Heart left ventricle (tissue), 16 donors: ENCODE measurements around the gene UBE2U. TPM values are rescaled to one million over a fixed set of nuclear protein-coding genes. Genes with fewer than 3 reads are reported as not detected.

ENCODE experiments used
- ATAC-seq, 4 donors: fragments of 200-7000 bp; cut with Tn5 transposase; one replicate each; pipeline ENCODE4 v1.9.1; 2020 to 2022; ENCODE audit warnings: moderate library complexity in 4 of 4, mild to moderate bottlenecking in 3 of 4, moderate number of reproducible peaks in 1 of 4
- DNase-seq, 5 donors: peaks; one replicate each; pipeline ENCODE4 v3.0.0-alpha.2; 2020
- H3K27ac ChIP-seq, 12 donors: fragments of 200-600 bp; sonication (generic) in 4 of 12; one replicate each; pipeline versions ENCODE4 v1.5.0 to v1.8.0; 2016 to 2022; ENCODE audit warnings: mild to moderate bottlenecking in 2 of 12
- H3K27me3 ChIP-seq, 9 donors: fragments of 200-600 bp; sonication (generic) in 2 of 9; one replicate each; pipeline versions ENCODE4 v1.5.1 to v1.8.0; 2016 to 2022; ENCODE audit warnings: mild to moderate bottlenecking in 3 of 9
- H3K36me3 ChIP-seq, 9 donors: fragments of 200-600 bp; sonication (generic) in 2 of 9; one replicate each; pipeline versions ENCODE4 v1.5.0 to v1.8.0; 2018 to 2022; ENCODE audit warnings: mild to moderate bottlenecking in 2 of 9
- H3K4me1 ChIP-seq, 12 donors: fragments of 200-600 bp; sonication (generic) in 4 of 12; one replicate each; pipeline versions ENCODE4 v1.5.0 to v1.8.0; 2016 to 2022; ENCODE audit warnings: mild to moderate bottlenecking in 3 of 12
- H3K4me3 ChIP-seq, 12 donors: fragments of 200-600 bp; sonication (generic) in 4 of 12; one replicate each; pipeline versions ENCODE4 v1.5.0 to v1.8.0; 2017 to 2022; ENCODE audit warnings: mild to moderate bottlenecking in 9 of 12, moderate library complexity in 4 of 12
- H3K9me3 ChIP-seq, 12 donors: fragments of 200-600 bp; sonication (generic) in 4 of 12; one replicate each; pipeline versions ENCODE4 v1.5.0 to v1.8.0; 2016 to 2022; ENCODE audit warnings: mild to moderate bottlenecking in 1 of 12
- CTCF ChIP-seq, 12 donors: fragments of 200-600 bp; sonication (generic) in 4 of 12; IDR thresholded peaks; one replicate each; pipeline versions ENCODE4 v1.5.0 to v1.8.0; 2018 to 2022; ENCODE audit warnings: antibody characterized with exemption in 12 of 12, mild to moderate bottlenecking in 5 of 12
- POLR2A ChIP-seq, 2 donors: fragments of 450-650 bp; IDR thresholded peaks; one replicate each; pipeline ENCODE4 v1.6.1; 2017; ENCODE audit warnings: antibody characterized with exemption in 2 of 2, mild to moderate bottlenecking in 2 of 2, moderate library complexity in 2 of 2
- WGBS, 4 donors: extraction: QIAGEN DNeasy Blood & Tissue Kit in 2 of 4; methylation state at CpG; one replicate each; pipeline versions ENCODE4 v1.1.5 to v1.1.7; 2013 to 2018; 5-methylcytosine and 5-hydroxymethylcytosine counted together
- intact Hi-C, 10 donors: fragments of 100-400 bp; cut with DNase I; formaldehyde crosslinking; loops; one replicate each; pipeline versions ENCODE4 v1.11.1 to v1.14.2; 2022
- polyA plus RNA-seq, 2 donors: library from polyadenylated mRNA; stranded (reverse); fragments of 200-250 nt; gene quantifications; one replicate each; pipeline ENCODE4 v1.2.3, GENCODE V29; 2013
- total RNA-seq, 9 donors: library from RNA; depleted of rRNA in 2 of 9; stranded (reverse); fragments of >200 nt in 2 of 9; fragmentation: NEBNext Ultra II Directional in 3 of 9; extraction: Animal tissue kit (Norgen Biotek cat#: 25700) in 3 of 9; gene quantifications; one replicate each; pipeline versions ENCODE4 v1.1.0 to v1.2.4, GENCODE V29; 2016 to 2023
- donor health status: ischemic (EF 13 %, LVEDD 7.1; RV severe dilation, severe dysfunction).
- donor health status: healthy with polysubstance abuse.
- donor health status: DM: no; HTN: yes; CAD: no.
- donor health status: DM: no; HTN: no; CAD: no.
- donor health status: ischemic (EF 25% LVEDD 6.9; RV normal size, moderate dysfunction).
- donor health status: ischemic (EF 25% LVEDD 5.7; RV mildly dilated, moderate dysfunction).
- donor health status: healthy.
- donor health status: DM: yes; HTN: yes; CAD: no.
- donor health status: ischemic (EF 35%, LVEDD 5.7; RV mildly dilated, moderate dysfunction).
- donor health status: nonischemic (EF 11% LVEDD 7.7; RV severe dilation, severe dysfunction).
- donor health status: DM: yes; HTN: yes; CAD: no.
- donor health status: PGD.
- donor health status: ischemic (EF 29% LVEDD 5.4; RV normal size, mild dysfunction).
- donor health status: nonischemic (EF 23%, LVEDD 6.1; RV moderate dilation, normal function).

UBE2U gene
- total and polyA plus RNA-seq, 11 donors, result 0.19 to 2.7 (median 2.5) TPM; not detected in 8

- 93 to 97% (median 94%) methylated on average over 4 of the region's 4 CpGs for WGBS, 4 donors
- Histone ChIP-seq H3K27me3 (no peaks in the 10 kb centered on the region), H3K9me3 (no peaks in the 10 kb centered on the region), H3K4me1 (no peaks in the 10 kb centered on the region), H3K36me3 (no peaks in the 10 kb centered on the region), H3K4me3 (no peak overlapping the region), H3K27ac (no peak overlapping the region)
- intact Hi-C loops, result no loop called here
- DNase-seq (no peak), ATAC-seq (no peak)
- TF ChIP-seq POLR2A (IDR thresholded peaks at IDR 0.05) (no peak), CTCF (IDR thresholded peaks at IDR 0.05) (no peak)
Observed at GRCh38 chr1:64312431-64312830, 109.0 kb downstream of the UBE2U start.

GRCh38 chr1:64315402-64315801 is 112.0 kb downstream of the UBE2U start:
- ATAC-seq (no peak), DNase-seq (no peak)
- Histone ChIP-seq H3K27me3 (no peaks in the 10 kb centered on the region), H3K9me3 (no peaks in the 10 kb centered on the region), H3K4me1 (peaks cover 0 to 7% (median 0%) of the 10 kb centered on the region in 12 donors), H3K36me3 (no peaks in the 10 kb centered on the region), H3K27ac (no peak overlapping the region), H3K4me3 (no peak overlapping the region)
- intact Hi-C loops, result no loop called here
- TF ChIP-seq POLR2A (IDR thresholded peaks at IDR 0.05), result no peak
- no peak for TF ChIP-seq CTCF (IDR thresholded peaks at IDR 0.05)
- WGBS, 4 donors, result 77 to 84% (median 80%) methylated on average over 5 of the region's 5 CpGs
